ENCODE data around the gene NEUROD2.
A peak's percentile ranks its signal among the peaks of the same experiment; 100 is the strongest.

NEUROD2 gene

DNA sequence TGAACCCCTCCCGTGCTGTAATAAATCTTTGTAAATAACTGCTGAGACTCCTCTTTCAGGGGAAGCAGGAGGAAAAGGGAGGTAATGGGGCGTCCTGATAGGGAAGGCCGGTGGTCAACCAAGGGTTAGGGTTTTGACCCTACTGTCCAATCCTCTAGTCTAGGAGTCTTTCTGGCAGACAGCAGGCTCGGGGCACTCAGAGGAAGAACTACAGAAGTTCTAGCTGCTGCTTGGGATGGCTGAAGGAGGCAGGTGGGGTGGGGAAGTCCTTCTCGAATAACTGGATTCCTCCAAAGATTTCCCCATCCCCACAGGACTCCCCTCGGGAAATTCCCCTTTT is 28.8 kb upstream of the NEUROD2 start:
- H3K27me3 ChIP-seq (replicated peaks; ENCODE audit: control insufficient read depth, insufficient read depth, low read length, poor library complexity, severe bottlenecking): no peaks in the 10 kb centered on the region
- H3K4me1 ChIP-seq (ENCODE audit: control insufficient read depth, insufficient read depth, low read length, poor library complexity, severe bottlenecking): peaks cover 21% of the 10 kb centered on the region
- peak overlapping the region; percentile 84 for H3K4me3 ChIP-seq (ENCODE audit: insufficient read depth, low read depth, low read length, poor library complexity, severe bottlenecking)
- peak overlapping the region; percentile 87 for H3K27ac ChIP-seq (ENCODE audit: insufficient read depth, low read length, poor library complexity, severe bottlenecking)
- DNase-seq: no peak
- no peaks in the 10 kb centered on the region for H3K36me3 ChIP-seq (ENCODE audit: control insufficient read depth, insufficient read depth, low read length)
- H3K9me3 ChIP-seq (ENCODE audit: control insufficient read depth, low read length): no peaks in the 10 kb centered on the region

DNA sequence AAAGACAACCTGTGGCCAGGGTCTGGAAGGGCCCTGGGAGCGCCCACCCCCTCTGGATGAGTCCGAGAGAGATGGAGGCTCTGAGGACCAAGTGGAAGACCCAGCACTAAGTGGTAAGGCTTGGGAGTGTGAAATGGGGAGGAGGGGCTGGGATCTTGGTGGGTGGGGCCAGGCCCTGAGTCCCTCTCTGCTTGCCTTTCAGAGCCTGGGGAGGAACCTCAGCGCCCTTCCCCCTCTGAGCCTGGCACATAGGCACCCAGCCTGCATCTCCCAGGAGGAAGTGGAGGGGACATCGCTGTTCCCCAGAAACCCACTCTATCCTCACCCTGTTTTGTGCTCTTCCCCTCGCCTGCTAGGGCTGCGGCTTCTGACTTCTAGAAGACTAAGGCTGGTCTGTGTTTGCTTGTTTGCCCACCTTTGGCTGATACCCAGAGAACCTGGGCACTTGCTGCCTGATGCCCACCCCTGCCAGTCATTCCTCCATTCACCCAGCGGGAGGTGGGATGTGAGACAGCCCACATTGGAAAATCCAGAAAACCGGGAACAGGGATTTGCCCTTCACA is 28.0 kb upstream of the NEUROD2 start:
- H3K27me3 ChIP-seq (replicated peaks; ENCODE audit: control insufficient read depth, insufficient read depth, low read length, poor library complexity, severe bottlenecking): no peaks in the 10 kb centered on the region
- H3K9me3 ChIP-seq (ENCODE audit: control insufficient read depth, low read length): no peaks in the 10 kb centered on the region
- no peaks in the 10 kb centered on the region for H3K36me3 ChIP-seq (ENCODE audit: control insufficient read depth, insufficient read depth, low read length)
- DNase-seq: no peak
- H3K27ac ChIP-seq (ENCODE audit: insufficient read depth, low read length, poor library complexity, severe bottlenecking): no peak overlapping the region
- H3K4me3 ChIP-seq (ENCODE audit: insufficient read depth, low read depth, low read length, poor library complexity, severe bottlenecking): no peak overlapping the region
- H3K4me1 ChIP-seq (ENCODE audit: control insufficient read depth, insufficient read depth, low read length, poor library complexity, severe bottlenecking): peaks cover 21% of the 10 kb centered on the region

DNA sequence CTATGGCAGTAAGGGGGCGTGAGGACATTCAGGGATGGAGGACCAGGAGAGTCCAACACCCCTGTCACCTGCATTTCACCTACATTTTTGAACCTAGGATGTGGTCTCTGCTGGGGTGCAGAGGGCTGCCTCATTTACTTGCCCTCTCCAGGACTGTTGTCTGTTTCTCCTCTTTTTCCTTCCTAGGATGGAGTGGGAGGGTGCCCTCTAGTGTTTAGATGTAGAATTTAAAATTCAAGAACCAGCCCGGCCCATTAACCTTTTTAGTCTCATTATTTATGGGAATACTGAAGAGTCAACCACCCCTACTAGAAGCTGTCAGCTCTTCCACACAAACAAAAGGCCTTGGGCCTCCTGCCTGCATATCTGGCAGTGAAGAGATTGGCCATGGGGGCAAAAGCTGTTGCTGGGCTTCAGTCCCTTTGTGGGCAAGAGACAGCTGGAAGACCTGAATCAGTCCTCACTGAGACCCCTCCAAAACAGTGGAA is 26.7 kb upstream of the NEUROD2 start:
- DNase-seq: no peak
- Histone ChIP-seq H3K4me3 (ENCODE audit: insufficient read depth, low read depth, low read length, poor library complexity, severe bottlenecking) (no peak overlapping the region), H3K27me3 (replicated peaks; ENCODE audit: control insufficient read depth, insufficient read depth, low read length, poor library complexity, severe bottlenecking) (no peaks in the 10 kb centered on the region), H3K27ac (ENCODE audit: insufficient read depth, low read length, poor library complexity, severe bottlenecking) (no peak overlapping the region), H3K9me3 (ENCODE audit: control insufficient read depth, low read length) (no peaks in the 10 kb centered on the region), H3K36me3 (ENCODE audit: control insufficient read depth, insufficient read depth, low read length) (no peaks in the 10 kb centered on the region), H3K4me1 (ENCODE audit: control insufficient read depth, insufficient read depth, low read length, poor library complexity, severe bottlenecking) (peaks cover 21% of the 10 kb centered on the region)

DNA sequence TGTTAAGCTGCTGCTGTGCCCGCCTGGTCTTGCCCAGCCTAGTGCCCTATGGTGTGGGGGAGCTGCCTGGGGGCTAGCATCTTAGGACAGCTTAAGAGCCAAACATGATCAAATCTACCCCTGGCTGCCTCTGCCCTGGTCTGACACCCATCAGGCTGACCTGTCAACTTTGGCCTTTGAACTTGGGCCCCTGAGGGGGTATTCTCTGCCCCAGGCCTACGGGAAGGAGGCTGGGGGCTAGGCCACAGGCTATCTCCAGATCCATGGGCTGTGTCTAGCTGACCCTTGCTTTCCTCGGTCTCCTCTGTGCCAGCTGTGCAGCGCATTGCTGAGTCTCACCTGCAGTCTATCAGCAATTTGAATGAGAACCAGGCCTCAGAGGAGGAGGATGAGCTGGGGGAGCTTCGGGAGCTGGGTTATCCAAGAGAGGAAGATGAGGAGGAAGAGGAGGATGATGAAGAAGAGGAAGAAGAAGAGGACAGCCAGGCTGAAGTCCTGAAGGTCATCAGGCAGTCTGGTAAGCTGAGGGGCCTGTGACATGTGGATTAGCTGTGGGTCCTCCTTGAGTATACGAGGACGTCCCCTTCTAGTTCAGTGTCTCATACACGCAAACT is 26.0 kb upstream of the NEUROD2 start:
- no peak overlapping the region for H3K27ac ChIP-seq (ENCODE audit: insufficient read depth, low read length, poor library complexity, severe bottlenecking)
- no peak for DNase-seq
- no peak overlapping the region for H3K4me3 ChIP-seq (ENCODE audit: insufficient read depth, low read depth, low read length, poor library complexity, severe bottlenecking)
- H3K27me3 ChIP-seq (replicated peaks; ENCODE audit: control insufficient read depth, insufficient read depth, low read length, poor library complexity, severe bottlenecking): no peaks in the 10 kb centered on the region
- H3K36me3 ChIP-seq (ENCODE audit: control insufficient read depth, insufficient read depth, low read length): no peaks in the 10 kb centered on the region
- peaks cover 19% of the 10 kb centered on the region for H3K4me1 ChIP-seq (ENCODE audit: control insufficient read depth, insufficient read depth, low read length, poor library complexity, severe bottlenecking)
- no peaks in the 10 kb centered on the region for H3K9me3 ChIP-seq (ENCODE audit: control insufficient read depth, low read length)

DNA sequence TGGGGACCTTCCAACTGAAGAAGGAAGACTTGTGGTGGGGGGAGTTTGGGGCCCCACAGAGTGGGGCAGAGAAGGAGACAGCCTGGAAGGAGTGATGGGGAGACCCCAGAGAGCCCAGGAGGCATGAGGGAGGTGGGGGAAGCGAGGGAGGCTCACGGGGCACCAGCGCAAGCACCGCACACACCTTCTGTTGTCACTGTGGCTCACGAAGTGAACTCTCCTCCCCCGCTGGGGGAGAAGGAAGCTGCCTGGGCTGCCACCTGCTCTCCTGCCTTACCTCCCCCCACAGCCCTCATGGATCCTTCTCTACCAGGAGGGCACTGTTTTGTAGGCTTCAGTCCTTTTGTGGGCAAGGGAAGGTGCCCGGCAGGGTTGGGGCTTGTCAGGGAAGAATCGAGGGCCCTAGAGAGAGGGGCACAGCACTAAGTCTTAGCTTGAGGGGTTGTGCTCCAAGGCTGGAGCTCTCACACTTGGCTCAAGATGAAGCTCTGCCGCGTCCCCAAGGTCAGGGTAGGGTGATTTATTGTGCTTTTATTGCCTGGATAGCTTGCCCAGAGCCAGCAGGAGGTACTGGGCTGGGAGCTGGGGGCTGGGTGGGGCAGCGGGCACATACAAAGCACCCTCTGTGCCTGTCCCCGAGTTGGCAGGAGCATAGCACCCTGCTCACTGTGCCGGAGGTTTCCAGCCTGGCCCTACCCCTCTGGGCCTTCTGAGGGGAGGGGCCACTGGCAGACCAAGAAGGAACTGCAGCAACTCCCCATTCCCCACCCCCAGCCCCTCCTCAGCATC is 24.6 kb upstream of the NEUROD2 start:
- Histone ChIP-seq H3K36me3 (ENCODE audit: control insufficient read depth, insufficient read depth, low read length) (no peaks in the 10 kb centered on the region), H3K4me3 (ENCODE audit: insufficient read depth, low read depth, low read length, poor library complexity, severe bottlenecking) (no peak overlapping the region), H3K27ac (ENCODE audit: insufficient read depth, low read length, poor library complexity, severe bottlenecking) (no peak overlapping the region), H3K27me3 (replicated peaks; ENCODE audit: control insufficient read depth, insufficient read depth, low read length, poor library complexity, severe bottlenecking) (peaks cover 7% of the 10 kb centered on the region), H3K9me3 (ENCODE audit: control insufficient read depth, low read length) (no peaks in the 10 kb centered on the region), H3K4me1 (ENCODE audit: control insufficient read depth, insufficient read depth, low read length, poor library complexity, severe bottlenecking) (peaks cover 9% of the 10 kb centered on the region)
- DNase-seq: no peak

DNA sequence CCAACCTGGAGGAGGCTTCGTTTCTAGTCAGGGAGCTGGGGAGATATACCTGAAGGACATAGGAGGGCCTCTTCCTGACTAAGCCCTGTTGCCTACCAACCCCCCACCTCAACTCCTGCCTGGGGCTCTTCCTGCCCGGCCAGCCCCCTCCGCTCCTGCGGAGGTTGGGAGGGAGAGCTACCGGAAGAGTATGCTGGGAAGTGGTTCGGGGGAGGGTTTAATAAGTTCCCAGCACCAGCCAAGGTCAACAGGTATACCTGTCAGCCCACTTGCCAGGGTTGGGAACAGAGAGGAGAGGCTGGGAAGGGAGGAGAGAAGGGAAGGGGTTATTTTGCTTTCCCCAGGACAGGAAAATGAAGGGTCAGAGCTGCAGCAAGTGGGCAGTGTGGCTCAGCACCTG is 23.7 kb upstream of the NEUROD2 start:
- Histone ChIP-seq H3K9me3 (ENCODE audit: control insufficient read depth, low read length) (no peaks in the 10 kb centered on the region), H3K4me1 (ENCODE audit: control insufficient read depth, insufficient read depth, low read length, poor library complexity, severe bottlenecking) (peaks cover 13% of the 10 kb centered on the region), H3K27ac (ENCODE audit: insufficient read depth, low read length, poor library complexity, severe bottlenecking) (no peak overlapping the region), H3K27me3 (replicated peaks; ENCODE audit: control insufficient read depth, insufficient read depth, low read length, poor library complexity, severe bottlenecking) (peaks cover 16% of the 10 kb centered on the region), H3K36me3 (ENCODE audit: control insufficient read depth, insufficient read depth, low read length) (no peaks in the 10 kb centered on the region), H3K4me3 (ENCODE audit: insufficient read depth, low read depth, low read length, poor library complexity, severe bottlenecking) (no peak overlapping the region)
- no peak for DNase-seq

DNA sequence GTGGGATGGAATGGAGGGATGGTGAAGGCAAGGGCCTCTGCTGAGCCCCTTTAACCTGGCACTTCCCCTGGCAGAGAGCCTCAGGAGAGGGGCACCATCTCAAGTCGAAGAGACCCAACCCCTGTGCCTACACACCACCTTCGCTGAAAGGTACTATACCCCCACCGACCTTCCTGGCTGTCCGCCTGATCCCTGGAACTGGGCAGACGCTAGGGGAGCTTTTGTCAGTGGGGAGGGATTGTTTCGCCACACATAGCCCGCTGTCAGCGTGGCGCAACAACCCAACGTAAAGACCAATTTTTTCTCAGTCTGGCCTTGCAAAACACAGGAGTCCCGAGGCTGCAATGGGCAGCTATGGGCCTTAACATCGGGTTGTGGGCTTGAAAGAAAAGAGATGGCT is 22.2 kb upstream of the NEUROD2 start:
- Histone ChIP-seq H3K4me3 (ENCODE audit: insufficient read depth, low read depth, low read length, poor library complexity, severe bottlenecking) (no peak overlapping the region), H3K36me3 (ENCODE audit: control insufficient read depth, insufficient read depth, low read length) (no peaks in the 10 kb centered on the region), H3K27ac (ENCODE audit: insufficient read depth, low read length, poor library complexity, severe bottlenecking) (no peak overlapping the region), H3K9me3 (ENCODE audit: control insufficient read depth, low read length) (no peaks in the 10 kb centered on the region), H3K27me3 (replicated peaks; ENCODE audit: control insufficient read depth, insufficient read depth, low read length, poor library complexity, severe bottlenecking) (peaks cover 27% of the 10 kb centered on the region), H3K4me1 (ENCODE audit: control insufficient read depth, insufficient read depth, low read length, poor library complexity, severe bottlenecking) (peaks cover 10% of the 10 kb centered on the region)
- no peak for DNase-seq

DNA sequence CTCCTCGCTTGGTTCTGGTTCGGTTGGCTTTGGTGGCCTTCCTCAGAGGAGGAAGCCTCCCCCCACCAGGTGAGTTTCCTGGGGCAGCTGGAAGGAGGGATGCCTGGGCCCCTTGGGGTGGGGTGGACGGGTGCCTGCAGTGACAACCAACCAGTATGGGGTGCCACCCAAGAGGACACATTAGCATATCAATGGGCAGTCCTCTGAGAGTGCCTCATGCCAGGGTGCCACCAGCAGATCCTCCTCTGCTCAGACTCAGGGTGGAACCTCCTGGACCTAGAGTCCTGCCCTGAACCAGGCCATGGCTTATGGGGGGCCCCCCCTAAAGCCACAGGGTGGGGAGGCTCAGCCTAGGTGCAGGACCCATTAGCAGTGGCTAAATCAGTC is 21.8 kb upstream of the NEUROD2 start:
- no peak overlapping the region for H3K4me3 ChIP-seq (ENCODE audit: insufficient read depth, low read depth, low read length, poor library complexity, severe bottlenecking)
- peaks cover 10% of the 10 kb centered on the region for H3K4me1 ChIP-seq (ENCODE audit: control insufficient read depth, insufficient read depth, low read length, poor library complexity, severe bottlenecking)
- H3K36me3 ChIP-seq (ENCODE audit: control insufficient read depth, insufficient read depth, low read length): no peaks in the 10 kb centered on the region
- H3K27me3 ChIP-seq (replicated peaks; ENCODE audit: control insufficient read depth, insufficient read depth, low read length, poor library complexity, severe bottlenecking): peaks cover 27% of the 10 kb centered on the region
- DNase-seq: no peak
- no peaks in the 10 kb centered on the region for H3K9me3 ChIP-seq (ENCODE audit: control insufficient read depth, low read length)
- no peak overlapping the region for H3K27ac ChIP-seq (ENCODE audit: insufficient read depth, low read length, poor library complexity, severe bottlenecking)

DNA sequence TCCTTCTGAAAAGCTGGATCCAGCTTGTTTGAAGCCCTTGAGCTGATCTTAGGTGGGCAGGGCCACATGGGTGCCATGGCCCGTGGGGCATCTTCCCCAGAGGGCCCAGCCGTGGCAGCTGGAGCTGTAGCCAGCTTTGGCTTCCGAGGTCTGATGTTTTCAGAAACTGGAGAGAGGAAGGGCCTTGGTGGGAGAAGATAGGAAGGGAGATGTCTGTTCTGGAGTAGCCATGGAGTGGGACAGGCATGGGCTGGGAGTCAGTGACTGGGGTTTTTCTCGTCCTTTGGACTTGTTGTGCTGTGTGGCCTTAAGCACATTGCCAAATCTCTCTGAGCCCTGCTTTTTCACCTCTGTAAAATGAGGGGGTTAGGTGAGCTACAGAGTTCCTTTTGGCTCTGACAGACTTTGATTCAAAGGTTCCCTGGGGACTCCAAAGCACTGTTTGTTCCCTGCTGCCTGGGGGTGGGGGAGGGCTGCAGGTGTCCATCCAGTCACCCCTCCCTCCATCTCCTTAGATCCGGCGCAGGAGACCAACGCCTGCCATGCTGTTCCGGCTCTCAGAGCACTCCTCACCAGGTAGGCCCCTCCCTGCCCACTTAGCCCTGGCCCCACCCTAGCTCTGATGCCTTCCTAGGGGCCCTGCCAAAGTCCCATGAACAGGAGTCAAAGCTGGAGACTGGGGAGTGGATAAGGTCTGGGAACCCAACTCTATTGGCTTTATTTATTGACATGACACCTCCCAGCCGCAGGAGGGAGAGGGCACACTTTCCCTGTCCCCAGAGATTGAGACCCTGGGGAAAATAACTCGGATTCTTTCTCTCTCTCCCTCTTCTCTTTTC is 21.2 kb upstream of the NEUROD2 start:
- peaks cover 28% of the 10 kb centered on the region for H3K27me3 ChIP-seq (replicated peaks; ENCODE audit: control insufficient read depth, insufficient read depth, low read length, poor library complexity, severe bottlenecking)
- no peak for DNase-seq
- H3K36me3 ChIP-seq (ENCODE audit: control insufficient read depth, insufficient read depth, low read length): no peaks in the 10 kb centered on the region

More for the DNA sequence above, 21.2 kb upstream of the NEUROD2 start:
- H3K27ac ChIP-seq (ENCODE audit: insufficient read depth, low read length, poor library complexity, severe bottlenecking): no peak overlapping the region
- no peak overlapping the region for H3K4me3 ChIP-seq (ENCODE audit: insufficient read depth, low read depth, low read length, poor library complexity, severe bottlenecking)
- H3K9me3 ChIP-seq (ENCODE audit: control insufficient read depth, low read length): no peaks in the 10 kb centered on the region
- peaks cover 10% of the 10 kb centered on the region for H3K4me1 ChIP-seq (ENCODE audit: control insufficient read depth, insufficient read depth, low read length, poor library complexity, severe bottlenecking)

All from effector memory CD4-positive, alpha-beta T cell (primary cell).